22Rv1 (cell line): ENCODE results near the gene GRIK5.
A peak's percentile ranks its signal among the peaks of the same experiment; 100 is the strongest.

Experiments used
- H3K27ac ChIP-seq: fragments of 450-650 bp; 2 replicates; pipeline ENCODE4 v1.5.1; 2017
- ZFX ChIP-seq: fragments of 450-650 bp; IDR thresholded peaks from 2 replicates; pipeline ENCODE4 v1.6.1; 2017; ENCODE audit warnings: antibody characterized with exemption, borderline replicate concordance
- TF ChIP-seq, protein P1 (sequence below): fragments of 450-650 bp; IDR thresholded peaks from 2 replicates; pipeline ENCODE4 v1.5.1; 2017; ENCODE audit warnings: mild to moderate bottlenecking

GRIK5 gene

GRCh38 chr19:42113641-42114348 lies 43.8 kb upstream of the GRIK5 start:
- TF ChIP-seq, protein P1, sequence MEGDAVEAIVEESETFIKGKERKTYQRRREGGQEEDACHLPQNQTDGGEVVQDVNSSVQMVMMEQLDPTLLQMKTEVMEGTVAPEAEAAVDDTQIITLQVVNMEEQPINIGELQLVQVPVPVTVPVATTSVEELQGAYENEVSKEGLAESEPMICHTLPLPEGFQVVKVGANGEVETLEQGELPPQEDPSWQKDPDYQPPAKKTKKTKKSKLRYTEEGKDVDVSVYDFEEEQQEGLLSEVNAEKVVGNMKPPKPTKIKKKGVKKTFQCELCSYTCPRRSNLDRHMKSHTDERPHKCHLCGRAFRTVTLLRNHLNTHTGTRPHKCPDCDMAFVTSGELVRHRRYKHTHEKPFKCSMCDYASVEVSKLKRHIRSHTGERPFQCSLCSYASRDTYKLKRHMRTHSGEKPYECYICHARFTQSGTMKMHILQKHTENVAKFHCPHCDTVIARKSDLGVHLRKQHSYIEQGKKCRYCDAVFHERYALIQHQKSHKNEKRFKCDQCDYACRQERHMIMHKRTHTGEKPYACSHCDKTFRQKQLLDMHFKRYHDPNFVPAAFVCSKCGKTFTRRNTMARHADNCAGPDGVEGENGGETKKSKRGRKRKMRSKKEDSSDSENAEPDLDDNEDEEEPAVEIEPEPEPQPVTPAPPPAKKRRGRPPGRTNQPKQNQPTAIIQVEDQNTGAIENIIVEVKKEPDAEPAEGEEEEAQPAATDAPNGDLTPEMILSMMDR: no peak
- TF ChIP-seq ZFX: no peak
- no peak overlapping the region for H3K27ac ChIP-seq

GRCh38 chr19:42111811-42112210 lies 41.8 kb upstream of the GRIK5 start:
- no peak overlapping the region for H3K27ac ChIP-seq
- TF ChIP-seq ZFX: no peak
- TF ChIP-seq, protein P1: no peak

- TF ChIP-seq, protein P1: no peak
- TF ChIP-seq ZFX: no peak
- no peak overlapping the region for H3K27ac ChIP-seq
These were observed 41.4 kb upstream of the GRIK5 start for GRCh38 chr19:42111384-42111783.

DNA sequence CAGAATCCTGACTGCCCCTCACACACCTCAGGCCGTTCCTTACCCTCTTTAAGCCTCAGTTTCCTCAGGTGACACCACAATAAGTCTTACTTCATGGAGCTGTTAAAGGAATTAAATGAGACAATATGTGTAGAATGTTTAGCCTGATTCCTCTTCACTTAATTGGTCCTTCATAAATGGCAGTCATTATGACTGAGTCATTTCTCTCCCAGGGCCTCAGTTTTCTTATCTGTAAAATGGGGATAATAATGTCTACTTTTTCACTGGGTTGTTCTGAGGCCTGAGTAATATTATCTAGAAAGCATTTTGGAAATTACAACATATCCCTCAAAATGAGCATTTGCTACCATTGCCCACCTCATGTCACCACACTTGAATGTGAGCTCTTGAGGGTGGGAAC lies 40.7 kb upstream of the GRIK5 start:
- TF ChIP-seq, protein P1: no peak
- TF ChIP-seq ZFX: no peak
- no peak overlapping the region for H3K27ac ChIP-seq

- H3K27ac ChIP-seq: no peak overlapping the region
- TF ChIP-seq ZFX: no peak
- TF ChIP-seq, protein P1: no peak
These were observed 39.9 kb upstream of the GRIK5 start for GRCh38 chr19:42109896-42110295.

DNA sequence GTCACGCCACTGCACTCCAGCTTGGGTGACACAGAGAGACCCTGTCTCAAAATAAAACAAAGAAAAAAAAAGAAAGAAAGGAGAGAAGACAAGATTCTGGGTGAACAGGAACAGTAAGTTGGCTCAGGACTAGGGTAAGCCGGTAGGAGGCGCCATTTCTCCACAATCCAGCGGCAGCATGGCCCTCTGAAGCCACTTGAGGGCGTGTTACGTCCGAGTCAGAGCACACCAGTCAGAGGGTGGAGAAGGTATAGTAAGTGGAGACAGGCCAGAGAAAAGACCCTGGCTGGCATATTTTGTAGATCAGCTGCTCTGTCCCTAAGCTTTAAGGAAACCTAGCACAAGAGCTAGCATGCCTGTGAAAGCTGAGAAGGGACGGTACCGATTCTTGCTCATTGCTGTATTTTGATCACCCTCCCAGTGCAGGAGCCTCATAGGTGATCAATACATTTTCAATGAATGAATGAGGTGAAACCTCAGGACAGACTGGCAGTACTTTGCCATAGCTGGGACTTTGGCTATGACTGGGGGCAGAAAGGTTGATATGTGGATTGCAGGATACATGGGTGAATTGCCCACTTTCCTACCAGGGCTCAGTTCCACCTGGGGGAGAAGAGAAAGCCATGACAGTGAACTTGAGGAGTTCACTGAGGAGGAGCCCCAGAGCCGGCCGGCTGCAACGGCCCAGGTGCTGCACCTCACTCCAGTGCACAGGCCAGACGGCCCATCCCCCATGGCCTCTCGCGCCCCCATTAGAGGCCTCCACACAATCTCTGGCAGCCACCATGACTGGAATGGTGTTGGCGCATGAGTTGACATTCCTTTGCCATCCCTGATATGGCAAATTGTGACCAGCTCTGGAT lies 38.8 kb upstream of the GRIK5 start:
- H3K27ac ChIP-seq: no peak overlapping the region
- no peak for TF ChIP-seq ZFX
- TF ChIP-seq, protein P1: peak; percentile 99

GRCh38 chr19:42105368-42105767 lies 35.4 kb upstream of the GRIK5 start:
- TF ChIP-seq, protein P1: no peak
- no peak for TF ChIP-seq ZFX
- no peak overlapping the region for H3K27ac ChIP-seq
